GM23338 (cell line): ENCODE data around the gene FBXO34. TPM values are rescaled to one million over a fixed set of nuclear protein-coding genes. Genes with fewer than 3 reads are reported as not detected.

Source experiments
- ATAC-seq: fragments of 200-7000 bp; cut with Tn5 transposase; 3 replicates; pipeline ENCODE4 v1.9.1; 2020
- DNase-seq: peaks from one replicate; pipeline ENCODE4 v3.0.0-alpha.2; 2015; ENCODE audit warnings: low spot score
- H2AFZ ChIP-seq: fragments of 200-600 bp; sonication (generic); 2 replicates; pipeline ENCODE4 v1.8.0; 2016; ENCODE audit warnings: antibody characterized with exemption, mild to moderate bottlenecking, moderate library complexity
- H3F3A ChIP-seq: fragments of 200-600 bp; sonication (generic); replicated peaks from 2 replicates; pipeline ENCODE4 v1.8.0; 2017; ENCODE audit warnings: antibody characterized with exemption, mixed run types, low read depth
- H3K27ac ChIP-seq: fragments of 200-600 bp; sonication (generic); 2 replicates; pipeline ENCODE4 v1.6.1; 2016; ENCODE audit warnings: low read depth
- H3K27me3 ChIP-seq: fragments of 200-600 bp; sonication (generic); 2 replicates; pipeline ENCODE4 v1.8.0; 2016; ENCODE audit warnings: mild to moderate bottlenecking, mixed run types, moderate library complexity; ENCODE audit not compliant: insufficient read depth
- H3K36me3 ChIP-seq: fragments of 200-600 bp; sonication (generic); 2 replicates; pipeline ENCODE4 v1.8.0; 2016; ENCODE audit warnings: mild to moderate bottlenecking; ENCODE audit not compliant: insufficient read depth
- H3K4me1 ChIP-seq: fragments of 200-600 bp; sonication (generic); 2 replicates; pipeline ENCODE4 v1.8.0; 2016; ENCODE audit warnings: mild to moderate bottlenecking, moderate library complexity; ENCODE audit not compliant: insufficient read depth
- H3K4me2 ChIP-seq: fragments of 200-600 bp; sonication (generic); 2 replicates; pipeline ENCODE4 v1.7.1; 2017; ENCODE audit warnings: mixed run types
- H3K4me3 ChIP-seq: fragments of 200-600 bp; sonication (generic); 2 replicates; pipeline ENCODE4 v1.6.1; 2016; ENCODE audit warnings: mixed run types
- H3K79me2 ChIP-seq: fragments of 200-600 bp; sonication (generic); replicated peaks from 2 replicates; pipeline ENCODE4 v1.8.0; 2017; ENCODE audit warnings: mild to moderate bottlenecking; ENCODE audit not compliant: insufficient read depth
- H3K9me2 ChIP-seq: fragments of 200-600 bp; sonication (generic); 2 replicates; pipeline ENCODE4 v1.8.0; 2017; ENCODE audit not compliant: insufficient read depth
- H4K20me1 ChIP-seq: fragments of 200-600 bp; sonication (generic); replicated peaks from 2 replicates; pipeline ENCODE4 v1.8.0; 2017; ENCODE audit warnings: mild to moderate bottlenecking; ENCODE audit not compliant: insufficient read depth
- H3K27ac Mint-ChIP-seq: 2 replicates; pipeline ENCODE4 v1.8.0; 2020; ENCODE audit warnings: inconsistent platforms, mild to moderate bottlenecking, moderate library complexity, mixed read lengths
- H3K27me3 Mint-ChIP-seq: 3 replicates; pipeline ENCODE4 v1.8.0; 2022; ENCODE audit warnings: low read depth, mild to moderate bottlenecking, moderate library complexity, mixed read lengths, inconsistent platforms; ENCODE audit not compliant: insufficient read depth, poor library complexity
- H3K36me3 Mint-ChIP-seq: 3 replicates; pipeline ENCODE4 v1.8.0; 2021; ENCODE audit warnings: low read depth, mild to moderate bottlenecking, inconsistent platforms, moderate library complexity, mixed read lengths
- H3K4me1 Mint-ChIP-seq: 3 replicates; pipeline ENCODE4 v1.8.0; 2020; ENCODE audit warnings: mild to moderate bottlenecking, inconsistent platforms, mixed read lengths
- H3K4me3 Mint-ChIP-seq: 3 replicates; pipeline ENCODE4 v1.8.0; 2021; ENCODE audit warnings: moderate library complexity, mild to moderate bottlenecking, inconsistent platforms, mixed read lengths
- H3K9me3 Mint-ChIP-seq: 3 replicates; pipeline ENCODE4 v1.8.0; 2020; ENCODE audit warnings: moderate library complexity, mild to moderate bottlenecking, inconsistent platforms, mixed read lengths
- CREB1 ChIP-seq: fragments of 250-450 bp; sonication (Bioruptor Pico); IDR thresholded peaks from 2 replicates; pipeline ENCODE4 v1.5.0; 2020; ENCODE audit warnings: low read depth, mild to moderate bottlenecking, moderate library complexity
- EZH2phosphoT487 ChIP-seq: fragments of 200-600 bp; sonication (generic); IDR thresholded peaks from one replicate; pipeline ENCODE4 v1.8.1; 2018; ENCODE audit warnings: antibody characterized with exemption; ENCODE audit not compliant: unreplicated experiment
- JUNB ChIP-seq: IDR thresholded peaks from one replicate; pipeline ENCODE4 v1.6.1; 2016; ENCODE audit warnings: antibody characterized with exemption; ENCODE audit not compliant: unreplicated experiment
- NANOG ChIP-seq: IDR thresholded peaks from 2 replicates; pipeline ENCODE4 v1.6.1; 2016; ENCODE audit warnings: antibody characterized with exemption, borderline replicate concordance
- POLR2AphosphoS5 ChIP-seq: IDR thresholded peaks from 2 replicates; pipeline ENCODE4 v1.6.1; 2016; ENCODE audit warnings: antibody characterized with exemption, low read depth
- STAT1 ChIP-seq: IDR thresholded peaks from one replicate; pipeline ENCODE4 v1.6.1; 2016; ENCODE audit warnings: antibody characterized with exemption; ENCODE audit not compliant: unreplicated experiment
- ZNF114 ChIP-seq: fragments of 250-450 bp; sonication (Bioruptor Pico); IDR thresholded peaks from 2 replicates; pipeline ENCODE4 v1.5.0; 2020; ENCODE audit warnings: mild to moderate bottlenecking, moderate library complexity
- ZNF331 ChIP-seq: fragments of 250-450 bp; sonication (Bioruptor Pico); IDR thresholded peaks from 2 replicates; pipeline ENCODE4 v1.5.0; 2020; ENCODE audit warnings: low read depth, mild to moderate bottlenecking, moderate library complexity
- polyA plus RNA-seq: library from polyadenylated mRNA; unstranded; fragments of >200 nt; fragmentation: Nextera tagmentation; extraction: Ambion mirVana; gene quantifications from 2 replicates; pipeline ENCODE4 v1.2.1, GENCODE V29; 2016
- total RNA-seq: library from RNA; depleted of rRNA; stranded (reverse); fragments of >200 nt; shearing (Covaris generic); gene quantifications from 2 replicates; pipeline ENCODE4 v1.2.3, GENCODE V29; 2014
- TF ChIP-seq, protein P1 (sequence below): fragments of 250-450 bp; sonication (Bioruptor Pico); IDR thresholded peaks from 2 replicates; pipeline ENCODE4 v1.5.0; 2020; ENCODE audit warnings: mild to moderate bottlenecking, moderate library complexity
- TF ChIP-seq, protein P2 (sequence below), 2 experiments: fragments of 200-600 bp in 1 of 2; sonication (generic) in 1 of 2; conservative IDR thresholded peaks; 2 replicates each; pipeline versions ENCODE4 v1.5.1 to v1.6.1; 2016 to 2017; ENCODE audit warnings: antibody characterized with exemption in 2 of 2, low read depth in 2 of 2, mild to moderate bottlenecking in 2 of 2, moderate library complexity in 1 of 2
- TF ChIP-seq, protein P3 (sequence below): IDR thresholded peaks from one replicate; pipeline ENCODE4 v1.6.1; 2018; ENCODE audit warnings: antibody characterized with exemption; ENCODE audit not compliant: unreplicated experiment

The FBXO34 gene
- total and polyA plus RNA-seq, 2 experiments from 2014 or later = 9.4 to 13.4 TPM

DNA sequence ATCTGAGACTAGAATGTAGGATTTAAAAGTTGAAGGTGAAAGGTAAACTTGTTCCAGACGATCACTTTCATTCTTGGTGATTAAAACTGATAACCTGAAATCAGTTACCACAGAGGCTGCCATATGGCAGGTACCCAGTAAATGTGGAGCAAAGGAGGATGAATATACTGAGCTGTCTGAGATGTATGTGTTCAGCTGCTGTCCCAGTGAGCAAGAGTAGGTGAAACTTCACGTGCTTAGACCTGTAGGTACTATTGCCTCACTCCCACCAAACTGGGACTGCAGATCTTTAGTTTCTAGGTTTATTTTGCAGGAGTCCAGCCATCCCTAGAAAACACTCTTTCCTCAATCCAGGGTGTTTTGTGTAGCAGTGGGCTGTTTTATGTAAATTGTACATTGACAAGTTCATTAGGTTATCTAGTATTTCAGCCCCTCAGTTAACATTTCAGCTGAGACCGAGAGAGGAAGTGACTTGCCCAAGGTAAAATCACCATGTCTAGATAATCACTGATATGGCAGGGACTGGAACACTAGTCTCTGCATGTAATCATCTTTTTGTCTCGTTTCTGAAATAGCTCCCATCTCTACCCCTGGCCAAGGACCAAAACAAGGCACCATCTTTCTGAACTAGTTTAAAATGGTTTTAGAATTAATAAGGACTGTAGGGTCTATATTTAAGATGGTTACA, 77.7 kb downstream of the FBXO34 start (continued):
- TF ChIP-seq, protein P1, sequence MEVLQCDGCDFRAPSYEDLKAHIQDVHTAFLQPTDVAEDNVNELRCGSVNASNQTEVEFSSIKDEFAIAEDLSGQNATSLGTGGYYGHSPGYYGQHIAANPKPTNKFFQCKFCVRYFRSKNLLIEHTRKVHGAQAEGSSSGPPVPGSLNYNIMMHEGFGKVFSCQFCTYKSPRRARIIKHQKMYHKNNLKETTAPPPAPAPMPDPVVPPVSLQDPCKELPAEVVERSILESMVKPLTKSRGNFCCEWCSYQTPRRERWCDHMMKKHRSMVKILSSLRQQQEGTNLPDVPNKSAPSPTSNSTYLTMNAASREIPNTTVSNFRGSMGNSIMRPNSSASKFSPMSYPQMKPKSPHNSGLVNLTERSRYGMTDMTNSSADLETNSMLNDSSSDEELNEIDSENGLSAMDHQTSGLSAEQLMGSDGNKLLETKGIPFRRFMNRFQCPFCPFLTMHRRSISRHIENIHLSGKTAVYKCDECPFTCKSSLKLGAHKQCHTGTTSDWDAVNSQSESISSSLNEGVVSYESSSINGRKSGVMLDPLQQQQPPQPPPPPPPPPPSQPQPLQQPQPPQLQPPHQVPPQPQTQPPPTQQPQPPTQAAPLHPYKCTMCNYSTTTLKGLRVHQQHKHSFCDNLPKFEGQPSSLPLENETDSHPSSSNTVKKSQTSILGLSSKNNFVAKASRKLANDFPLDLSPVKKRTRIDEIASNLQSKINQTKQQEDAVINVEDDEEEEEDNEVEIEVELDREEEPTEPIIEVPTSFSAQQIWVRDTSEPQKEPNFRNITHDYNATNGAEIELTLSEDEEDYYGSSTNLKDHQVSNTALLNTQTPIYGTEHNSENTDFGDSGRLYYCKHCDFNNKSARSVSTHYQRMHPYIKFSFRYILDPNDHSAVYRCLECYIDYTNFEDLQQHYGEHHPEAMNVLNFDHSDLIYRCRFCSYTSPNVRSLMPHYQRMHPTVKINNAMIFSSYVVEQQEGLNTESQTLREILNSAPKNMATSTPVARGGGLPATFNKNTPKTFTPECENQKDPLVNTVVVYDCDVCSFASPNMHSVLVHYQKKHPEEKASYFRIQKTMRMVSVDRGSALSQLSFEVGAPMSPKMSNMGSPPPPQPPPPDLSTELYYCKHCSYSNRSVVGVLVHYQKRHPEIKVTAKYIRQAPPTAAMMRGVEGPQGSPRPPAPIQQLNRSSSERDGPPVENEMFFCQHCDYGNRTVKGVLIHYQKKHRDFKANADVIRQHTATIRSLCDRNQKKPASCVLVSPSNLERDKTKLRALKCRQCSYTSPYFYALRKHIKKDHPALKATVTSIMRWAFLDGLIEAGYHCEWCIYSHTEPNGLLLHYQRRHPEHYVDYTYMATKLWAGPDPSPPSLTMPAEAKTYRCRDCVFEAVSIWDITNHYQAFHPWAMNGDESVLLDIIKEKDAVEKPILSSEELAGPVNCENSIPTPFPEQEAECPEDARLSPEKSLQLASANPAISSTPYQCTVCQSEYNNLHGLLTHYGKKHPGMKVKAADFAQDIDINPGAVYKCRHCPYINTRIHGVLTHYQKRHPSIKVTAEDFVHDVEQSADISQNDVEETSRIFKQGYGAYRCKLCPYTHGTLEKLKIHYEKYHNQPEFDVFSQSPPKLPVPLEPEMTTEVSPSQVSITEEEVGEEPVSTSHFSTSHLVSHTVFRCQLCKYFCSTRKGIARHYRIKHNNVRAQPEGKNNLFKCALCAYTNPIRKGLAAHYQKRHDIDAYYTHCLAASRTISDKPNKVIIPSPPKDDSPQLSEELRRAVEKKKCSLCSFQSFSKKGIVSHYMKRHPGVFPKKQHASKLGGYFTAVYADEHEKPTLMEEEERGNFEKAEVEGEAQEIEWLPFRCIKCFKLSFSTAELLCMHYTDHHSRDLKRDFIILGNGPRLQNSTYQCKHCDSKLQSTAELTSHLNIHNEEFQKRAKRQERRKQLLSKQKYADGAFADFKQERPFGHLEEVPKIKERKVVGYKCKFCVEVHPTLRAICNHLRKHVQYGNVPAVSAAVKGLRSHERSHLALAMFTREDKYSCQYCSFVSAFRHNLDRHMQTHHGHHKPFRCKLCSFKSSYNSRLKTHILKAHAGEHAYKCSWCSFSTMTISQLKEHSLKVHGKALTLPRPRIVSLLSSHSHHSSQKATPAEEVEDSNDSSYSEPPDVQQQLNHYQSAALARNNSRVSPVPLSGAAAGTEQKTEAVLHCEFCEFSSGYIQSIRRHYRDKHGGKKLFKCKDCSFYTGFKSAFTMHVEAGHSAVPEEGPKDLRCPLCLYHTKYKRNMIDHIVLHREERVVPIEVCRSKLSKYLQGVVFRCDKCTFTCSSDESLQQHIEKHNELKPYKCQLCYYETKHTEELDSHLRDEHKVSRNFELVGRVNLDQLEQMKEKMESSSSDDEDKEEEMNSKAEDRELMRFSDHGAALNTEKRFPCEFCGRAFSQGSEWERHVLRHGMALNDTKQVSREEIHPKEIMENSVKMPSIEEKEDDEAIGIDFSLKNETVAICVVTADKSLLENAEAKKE (CRISPR knock-in tag) = no peak
- TF ChIP-seq POLR2AphosphoS5 = no peak

DNA sequence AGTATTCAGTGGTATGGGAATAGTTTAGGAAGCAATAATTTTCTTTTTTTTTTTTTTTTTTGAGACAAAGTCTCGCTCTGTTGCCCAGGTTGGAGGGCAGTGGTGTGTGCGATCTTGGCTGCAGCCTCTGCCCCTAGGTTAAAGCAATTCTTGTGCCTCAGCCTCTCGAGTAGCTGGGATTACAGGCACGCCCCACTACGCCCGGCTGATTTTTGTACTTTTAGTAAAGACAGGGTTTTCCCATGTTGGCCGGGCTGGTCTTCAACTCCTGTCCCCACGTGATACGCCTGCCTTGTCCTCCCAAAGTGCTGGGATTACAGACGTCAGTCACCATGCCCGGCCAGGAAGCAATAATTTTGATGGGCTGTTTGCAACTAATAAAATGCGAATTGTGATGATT, 78.3 kb downstream of the FBXO34 start:
- Histone ChIP-seq H3K27me3 (no peaks in the 10 kb centered on the region), H2AFZ (no peak overlapping the region), H3K36me3 (no peaks in the 10 kb centered on the region), H3K27ac (no peak overlapping the region), H4K20me1 (peaks cover 6% of the 10 kb centered on the region; the same call in 1 of the 2 replicates), H3K4me1 (peaks cover 14% of the 10 kb centered on the region; the same call in 1 of the 2 replicates), H3K79me2 (peaks cover 8% of the 10 kb centered on the region), H3K4me3 (no peak overlapping the region), H3K4me2 (no peak overlapping the region), H3F3A (no peaks in the 10 kb centered on the region), H3K9me2 (no peaks in the 10 kb centered on the region)
- DNase-seq (no peak), ATAC-seq (no peak)
- H3K27me3 Mint-ChIP-seq = peaks cover 5% of the 10 kb centered on the region
- H3K36me3 Mint-ChIP-seq = peaks cover 6% of the 10 kb centered on the region
- H3K4me3 Mint-ChIP-seq = no peak overlapping the region
- H3K9me3 Mint-ChIP-seq = no peaks in the 10 kb centered on the region
- no peak overlapping the region for H3K27ac Mint-ChIP-seq
- H3K4me1 Mint-ChIP-seq = peaks cover 18% of the 10 kb centered on the region
- TF ChIP-seq, protein P2, sequence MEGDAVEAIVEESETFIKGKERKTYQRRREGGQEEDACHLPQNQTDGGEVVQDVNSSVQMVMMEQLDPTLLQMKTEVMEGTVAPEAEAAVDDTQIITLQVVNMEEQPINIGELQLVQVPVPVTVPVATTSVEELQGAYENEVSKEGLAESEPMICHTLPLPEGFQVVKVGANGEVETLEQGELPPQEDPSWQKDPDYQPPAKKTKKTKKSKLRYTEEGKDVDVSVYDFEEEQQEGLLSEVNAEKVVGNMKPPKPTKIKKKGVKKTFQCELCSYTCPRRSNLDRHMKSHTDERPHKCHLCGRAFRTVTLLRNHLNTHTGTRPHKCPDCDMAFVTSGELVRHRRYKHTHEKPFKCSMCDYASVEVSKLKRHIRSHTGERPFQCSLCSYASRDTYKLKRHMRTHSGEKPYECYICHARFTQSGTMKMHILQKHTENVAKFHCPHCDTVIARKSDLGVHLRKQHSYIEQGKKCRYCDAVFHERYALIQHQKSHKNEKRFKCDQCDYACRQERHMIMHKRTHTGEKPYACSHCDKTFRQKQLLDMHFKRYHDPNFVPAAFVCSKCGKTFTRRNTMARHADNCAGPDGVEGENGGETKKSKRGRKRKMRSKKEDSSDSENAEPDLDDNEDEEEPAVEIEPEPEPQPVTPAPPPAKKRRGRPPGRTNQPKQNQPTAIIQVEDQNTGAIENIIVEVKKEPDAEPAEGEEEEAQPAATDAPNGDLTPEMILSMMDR (conservative IDR thresholded peaks at IDR 0.05; ENCODE audit: low read depth in 2 of 2) = no peak
- TF ChIP-seq, protein P3, sequence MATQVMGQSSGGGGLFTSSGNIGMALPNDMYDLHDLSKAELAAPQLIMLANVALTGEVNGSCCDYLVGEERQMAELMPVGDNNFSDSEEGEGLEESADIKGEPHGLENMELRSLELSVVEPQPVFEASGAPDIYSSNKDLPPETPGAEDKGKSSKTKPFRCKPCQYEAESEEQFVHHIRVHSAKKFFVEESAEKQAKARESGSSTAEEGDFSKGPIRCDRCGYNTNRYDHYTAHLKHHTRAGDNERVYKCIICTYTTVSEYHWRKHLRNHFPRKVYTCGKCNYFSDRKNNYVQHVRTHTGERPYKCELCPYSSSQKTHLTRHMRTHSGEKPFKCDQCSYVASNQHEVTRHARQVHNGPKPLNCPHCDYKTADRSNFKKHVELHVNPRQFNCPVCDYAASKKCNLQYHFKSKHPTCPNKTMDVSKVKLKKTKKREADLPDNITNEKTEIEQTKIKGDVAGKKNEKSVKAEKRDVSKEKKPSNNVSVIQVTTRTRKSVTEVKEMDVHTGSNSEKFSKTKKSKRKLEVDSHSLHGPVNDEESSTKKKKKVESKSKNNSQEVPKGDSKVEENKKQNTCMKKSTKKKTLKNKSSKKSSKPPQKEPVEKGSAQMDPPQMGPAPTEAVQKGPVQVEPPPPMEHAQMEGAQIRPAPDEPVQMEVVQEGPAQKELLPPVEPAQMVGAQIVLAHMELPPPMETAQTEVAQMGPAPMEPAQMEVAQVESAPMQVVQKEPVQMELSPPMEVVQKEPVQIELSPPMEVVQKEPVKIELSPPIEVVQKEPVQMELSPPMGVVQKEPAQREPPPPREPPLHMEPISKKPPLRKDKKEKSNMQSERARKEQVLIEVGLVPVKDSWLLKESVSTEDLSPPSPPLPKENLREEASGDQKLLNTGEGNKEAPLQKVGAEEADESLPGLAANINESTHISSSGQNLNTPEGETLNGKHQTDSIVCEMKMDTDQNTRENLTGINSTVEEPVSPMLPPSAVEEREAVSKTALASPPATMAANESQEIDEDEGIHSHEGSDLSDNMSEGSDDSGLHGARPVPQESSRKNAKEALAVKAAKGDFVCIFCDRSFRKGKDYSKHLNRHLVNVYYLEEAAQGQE = no peak
- TF ChIP-seq ZNF331 (CRISPR knock-in tag) (no peak), CREB1 (CRISPR knock-in tag) (no peak), STAT1 (no peak), EZH2phosphoT487 (no peak), NANOG (no peak), ZNF114 (CRISPR knock-in tag) (no peak), JUNB (no peak)
